HG02943 (cell line): ENCODE measurements around the gene PDE12.
A peak's percentile ranks its signal among the peaks of the same experiment; 100 is the strongest.

Experiments
- ATAC-seq: cut with Tn5 transposase; IDR thresholded peaks from one replicate; pipeline ENCODE4 v1.9.1; 2021; ENCODE audit warnings: mild to moderate bottlenecking, low read depth, moderate library complexity; ENCODE audit not compliant: unreplicated experiment

Gene PDE12, protein sequence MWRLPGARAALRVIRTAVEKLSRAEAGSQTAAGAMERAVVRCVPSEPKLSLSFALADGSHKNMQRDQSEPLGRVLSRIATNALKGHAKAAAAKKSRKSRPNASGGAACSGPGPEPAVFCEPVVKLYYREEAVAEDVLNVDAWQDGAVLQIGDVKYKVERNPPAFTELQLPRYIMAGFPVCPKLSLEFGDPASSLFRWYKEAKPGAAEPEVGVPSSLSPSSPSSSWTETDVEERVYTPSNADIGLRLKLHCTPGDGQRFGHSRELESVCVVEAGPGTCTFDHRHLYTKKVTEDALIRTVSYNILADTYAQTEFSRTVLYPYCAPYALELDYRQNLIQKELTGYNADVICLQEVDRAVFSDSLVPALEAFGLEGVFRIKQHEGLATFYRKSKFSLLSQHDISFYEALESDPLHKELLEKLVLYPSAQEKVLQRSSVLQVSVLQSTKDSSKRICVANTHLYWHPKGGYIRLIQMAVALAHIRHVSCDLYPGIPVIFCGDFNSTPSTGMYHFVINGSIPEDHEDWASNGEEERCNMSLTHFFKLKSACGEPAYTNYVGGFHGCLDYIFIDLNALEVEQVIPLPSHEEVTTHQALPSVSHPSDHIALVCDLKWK

DNA sequence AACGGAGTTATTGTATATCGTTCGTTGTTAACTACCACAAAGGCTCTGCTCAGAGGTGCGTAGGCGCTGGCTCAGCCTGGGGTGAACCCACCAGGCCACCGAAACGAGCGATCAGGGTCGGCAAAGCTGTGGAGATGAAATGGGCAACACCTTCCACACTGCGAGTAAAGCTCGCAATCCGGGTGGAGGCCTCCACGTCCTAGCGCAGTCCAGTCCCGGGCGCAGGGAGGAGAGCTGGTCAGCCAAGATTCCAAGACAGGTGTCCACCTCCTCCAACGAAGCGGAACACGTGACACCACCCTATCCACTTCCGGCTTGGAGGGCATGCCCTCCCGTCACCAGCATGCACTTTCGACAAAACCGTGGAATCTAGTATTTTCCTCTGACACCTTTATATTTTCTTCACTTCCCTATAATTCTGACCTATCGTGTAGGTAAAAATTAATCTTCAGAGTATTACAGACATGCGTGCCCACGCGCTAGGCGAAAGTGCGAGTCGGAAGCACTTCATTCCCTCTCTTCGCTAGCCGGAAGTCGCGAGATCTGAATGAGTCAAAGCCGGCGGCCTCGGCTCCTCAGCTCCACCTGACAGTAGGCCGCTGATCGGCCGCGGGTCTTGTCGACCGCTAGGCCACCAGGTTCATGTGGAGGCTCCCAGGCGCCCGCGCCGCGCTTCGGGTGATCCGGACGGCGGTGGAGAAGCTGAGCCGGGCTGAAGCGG is at the start of gene PDE12:
TSS of gene PDE12 (plus strand) at position 537 of the 721 bp plus-strand sequence. CDS start at position 643, 106 bp downstream.
- ATAC-seq, result peak; percentile 86

DNA sequence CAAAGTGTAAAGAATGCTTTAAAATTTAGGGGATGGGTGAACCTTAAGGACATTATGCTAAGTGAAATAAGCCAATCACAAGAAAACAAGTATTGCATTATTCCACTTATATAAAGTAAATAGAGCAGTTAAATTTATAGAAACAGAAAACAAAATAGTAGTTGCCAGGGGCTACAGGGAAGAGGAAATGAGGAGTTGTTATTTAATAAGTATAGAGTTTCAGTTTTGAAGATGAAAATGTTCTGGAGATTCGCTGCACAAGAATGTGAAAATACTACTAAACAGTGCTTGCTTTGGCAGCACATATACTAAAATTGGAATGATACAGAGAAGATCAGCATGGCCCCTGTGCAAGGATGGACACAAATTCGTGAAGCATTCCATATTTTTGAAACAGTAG is 43.9 kb upstream of the PDE12 start:
- no peak for ATAC-seq

DNA sequence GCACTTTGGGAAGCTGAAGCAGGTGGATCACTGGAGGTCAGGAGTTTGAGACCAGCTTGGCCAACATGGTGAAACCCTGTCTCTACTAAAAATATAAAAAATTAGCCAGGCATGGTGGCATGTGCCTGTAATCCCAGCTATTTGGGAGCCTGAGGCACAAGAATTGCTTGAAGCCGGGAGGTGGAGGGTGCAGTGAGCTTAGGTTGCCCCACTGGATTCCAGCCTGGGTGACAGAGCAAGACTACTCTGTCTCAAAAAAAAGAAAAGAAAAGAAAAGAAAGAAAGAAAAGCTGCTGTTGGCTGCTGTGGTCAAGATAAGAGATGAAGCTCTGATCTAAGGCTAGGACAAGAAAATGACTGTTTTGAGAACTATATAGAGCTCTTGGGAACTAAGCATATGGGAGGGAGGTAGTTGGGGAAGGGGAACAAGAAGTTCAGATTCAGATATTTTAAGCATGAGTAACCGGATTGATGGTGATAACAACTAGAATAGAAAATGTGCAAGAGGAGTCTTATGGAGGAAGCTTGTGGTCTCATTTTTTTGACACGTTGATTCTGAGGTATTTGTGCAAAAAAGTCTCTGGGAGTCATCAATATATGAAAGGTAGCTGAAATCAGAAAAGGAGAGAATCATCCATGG is 37.7 kb upstream of the PDE12 start:
- ATAC-seq, result no peak

DNA sequence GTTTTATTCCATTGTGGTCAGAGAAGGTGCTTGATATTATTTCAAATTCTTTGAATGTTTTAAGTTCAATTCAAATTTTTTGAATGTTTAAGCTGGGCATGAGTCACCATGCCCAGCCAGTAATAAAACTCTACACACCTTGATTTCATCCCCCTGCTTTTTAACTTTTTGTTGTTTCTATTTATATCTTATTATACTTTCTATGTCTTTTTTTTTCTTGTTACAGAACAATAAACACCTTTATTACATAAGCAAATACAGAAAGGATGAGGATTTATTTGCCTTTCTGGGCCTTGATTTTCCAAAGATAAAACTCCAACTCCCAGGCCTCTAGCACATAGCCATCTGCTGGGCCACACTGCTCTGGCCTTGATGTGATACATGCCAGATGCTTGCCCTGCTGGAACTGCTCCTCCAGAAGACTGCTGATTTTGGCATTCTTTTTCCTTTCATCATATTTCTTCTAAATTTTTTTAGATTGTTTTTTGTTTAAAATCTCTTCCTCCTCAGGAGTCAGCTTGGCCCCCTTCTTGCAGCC is 25.9 kb upstream of the PDE12 start:
- no peak for ATAC-seq

DNA sequence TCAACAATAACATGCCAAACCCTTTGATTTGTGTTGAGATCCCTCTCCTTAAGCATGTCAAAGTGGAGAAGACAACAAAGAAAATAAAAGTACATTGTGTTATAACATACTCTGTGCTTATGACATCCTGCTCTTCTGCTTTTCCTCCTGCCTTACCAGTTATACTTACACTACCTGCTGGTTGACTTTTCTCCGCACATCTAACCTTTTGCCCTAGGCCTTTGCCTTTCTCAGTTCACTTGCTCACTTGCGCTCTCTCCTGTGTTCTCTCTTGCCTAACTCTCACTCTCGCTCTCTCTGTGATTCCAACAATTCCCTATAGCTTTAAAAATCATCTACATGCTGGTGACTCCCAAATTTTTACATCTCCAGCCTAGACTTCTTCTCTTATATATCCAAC is 17.6 kb upstream of the PDE12 start:
- no peak for ATAC-seq

DNA sequence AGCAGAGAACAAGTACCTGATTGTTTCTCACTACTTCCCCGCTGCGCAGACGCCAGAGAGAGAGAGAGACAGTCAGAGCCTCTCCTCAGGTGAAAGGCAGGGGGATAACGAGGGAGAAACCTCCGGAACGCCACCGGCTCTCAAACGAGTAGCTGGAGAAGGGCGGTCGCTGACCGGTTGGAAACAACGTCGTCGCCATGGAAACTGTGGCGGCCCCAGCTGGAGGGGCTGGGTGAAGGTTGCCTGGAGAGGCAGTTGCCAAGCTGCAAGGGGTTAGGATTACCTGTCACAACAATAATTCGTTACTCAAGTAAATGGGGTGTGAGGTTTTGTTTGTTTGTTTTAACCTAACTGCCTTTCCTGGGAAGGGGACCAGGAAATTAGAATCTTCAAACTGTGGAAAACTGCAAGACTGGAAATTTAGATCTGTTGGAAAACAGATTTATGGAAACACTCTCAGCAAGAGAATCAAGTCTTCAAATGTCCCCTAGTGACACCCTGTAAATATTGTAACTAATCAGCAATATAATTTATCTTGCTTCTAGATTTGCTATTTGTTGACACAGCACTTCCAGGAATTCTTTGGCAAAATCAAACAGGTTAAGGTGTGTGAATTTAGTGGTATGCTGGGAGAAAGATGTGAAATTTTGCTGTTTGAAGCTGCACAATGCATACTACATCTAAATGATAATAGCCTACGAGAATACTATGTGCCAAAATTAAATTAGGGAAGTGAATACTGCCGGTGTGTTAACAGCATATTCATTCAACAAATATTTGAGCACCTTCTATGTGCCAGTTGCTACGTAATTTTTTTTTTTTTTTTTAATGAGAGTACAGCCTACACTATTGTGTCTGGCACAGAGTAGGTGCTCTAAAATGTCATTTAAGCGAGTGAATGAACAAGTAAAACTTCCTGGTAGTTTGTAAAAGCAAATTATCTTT is 11.6 kb upstream of the PDE12 start, which contains the start of gene DNAH12:
TSS of gene DNAH12 (minus strand) at position 164 of the 945 bp plus-strand sequence. CDS start 1,474 bp downstream, outside the sequence.
- no peak for ATAC-seq

DNA sequence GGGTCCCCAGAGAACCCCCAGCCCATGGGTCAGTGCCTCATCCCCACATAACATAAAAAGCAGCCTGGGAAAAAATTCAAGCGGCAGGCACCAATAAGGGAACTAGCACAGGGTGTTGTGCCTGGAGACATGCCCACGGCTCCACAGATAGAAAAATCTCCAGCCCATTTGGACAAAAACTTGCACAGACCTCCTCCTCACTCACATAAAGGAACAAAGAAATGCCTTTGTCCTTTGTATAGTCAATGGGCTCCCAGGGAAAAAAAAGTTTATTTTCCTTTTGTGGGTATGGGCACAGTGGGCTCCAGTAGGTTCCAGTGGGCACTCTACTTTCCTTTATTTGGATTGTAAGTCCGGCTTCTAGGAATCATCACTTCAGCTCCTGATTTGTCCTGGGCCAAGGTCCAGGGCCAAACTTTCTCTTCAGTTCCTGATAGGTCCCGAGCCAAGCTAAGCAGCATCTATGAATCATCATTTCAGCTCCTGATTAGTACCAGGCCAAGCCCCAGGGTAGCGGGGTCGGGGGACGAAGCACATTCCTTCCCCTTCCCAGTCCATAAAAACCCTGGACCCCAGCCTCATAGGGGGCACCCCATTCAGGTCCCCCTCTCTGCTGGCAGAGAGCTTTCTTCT is 10.3 kb upstream of the PDE12 start:
- ATAC-seq, result no peak

DNA sequence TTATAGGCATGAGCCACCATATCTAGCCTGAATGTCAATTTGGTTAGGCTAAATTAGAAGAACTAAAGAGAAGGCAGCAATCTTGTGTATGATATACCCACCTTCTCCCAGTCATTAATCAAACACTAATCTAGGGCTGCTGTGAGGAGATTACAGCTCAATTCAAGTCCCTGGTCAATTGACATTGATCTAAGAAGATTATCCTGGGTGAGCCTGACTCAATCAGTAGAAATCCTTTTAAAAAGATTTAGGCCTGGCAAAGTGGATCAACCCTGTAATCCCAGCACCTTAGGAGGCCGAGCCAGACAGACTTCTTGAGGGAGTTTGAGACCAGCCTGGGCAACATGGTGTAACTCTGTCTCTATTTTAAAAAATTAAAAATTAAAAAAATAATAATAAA is 9.5 kb upstream of the PDE12 start:
- no peak for ATAC-seq

DNA sequence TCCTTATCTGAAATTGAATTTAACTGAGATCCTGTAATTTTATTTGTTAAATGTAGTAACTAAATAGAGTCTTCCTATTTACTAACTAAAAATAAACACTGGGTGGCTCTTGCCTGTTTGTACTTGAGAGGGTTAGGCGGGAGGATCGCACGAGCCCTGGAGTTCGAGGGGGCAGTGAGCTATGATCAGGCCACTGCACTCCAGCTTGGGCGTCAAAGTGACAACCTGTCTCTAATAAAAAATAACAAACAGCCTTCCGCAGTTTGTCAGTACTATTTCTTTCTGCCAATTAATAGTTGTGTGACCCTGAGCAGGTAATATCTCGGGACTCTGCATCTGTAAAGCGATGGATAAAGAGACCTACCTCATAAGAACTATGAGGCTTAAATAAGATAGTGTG is 768 bp upstream of the PDE12 start:
- ATAC-seq, result no peak

DNA sequence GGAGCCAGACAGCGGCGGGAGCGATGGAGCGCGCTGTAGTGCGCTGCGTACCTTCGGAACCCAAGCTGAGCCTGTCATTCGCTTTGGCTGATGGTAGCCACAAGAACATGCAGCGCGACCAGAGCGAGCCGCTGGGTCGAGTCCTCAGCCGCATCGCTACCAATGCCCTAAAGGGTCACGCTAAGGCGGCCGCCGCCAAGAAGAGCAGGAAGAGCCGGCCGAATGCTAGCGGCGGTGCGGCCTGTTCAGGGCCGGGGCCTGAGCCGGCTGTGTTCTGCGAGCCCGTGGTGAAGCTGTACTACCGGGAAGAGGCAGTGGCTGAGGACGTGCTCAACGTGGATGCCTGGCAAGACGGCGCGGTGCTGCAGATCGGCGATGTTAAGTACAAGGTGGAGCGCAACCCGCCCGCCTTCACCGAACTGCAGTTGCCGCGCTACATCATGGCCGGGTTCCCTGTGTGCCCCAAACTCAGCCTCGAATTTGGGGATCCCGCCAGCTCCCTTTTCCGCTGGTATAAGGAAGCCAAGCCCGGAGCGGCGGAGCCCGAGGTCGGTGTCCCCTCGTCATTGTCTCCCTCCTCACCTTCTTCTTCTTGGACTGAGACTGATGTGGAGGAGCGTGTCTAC is 498 bp downstream of the PDE12 start:
- peak; percentile 40 for ATAC-seq

DNA sequence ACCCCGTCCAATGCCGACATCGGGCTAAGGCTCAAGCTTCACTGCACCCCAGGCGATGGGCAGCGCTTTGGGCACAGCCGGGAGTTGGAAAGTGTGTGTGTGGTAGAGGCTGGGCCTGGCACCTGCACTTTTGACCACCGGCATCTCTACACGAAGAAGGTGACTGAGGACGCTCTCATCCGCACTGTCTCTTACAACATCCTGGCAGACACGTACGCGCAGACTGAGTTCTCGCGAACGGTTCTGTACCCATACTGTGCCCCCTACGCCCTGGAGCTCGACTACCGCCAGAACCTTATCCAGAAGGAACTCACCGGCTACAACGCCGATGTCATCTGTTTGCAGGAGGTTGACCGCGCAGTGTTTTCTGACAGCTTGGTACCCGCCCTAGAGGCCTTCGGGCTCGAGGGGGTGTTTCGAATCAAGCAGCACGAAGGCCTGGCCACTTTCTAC is 1.0 kb downstream of the PDE12 start:
- peak; percentile 15 for ATAC-seq

DNA sequence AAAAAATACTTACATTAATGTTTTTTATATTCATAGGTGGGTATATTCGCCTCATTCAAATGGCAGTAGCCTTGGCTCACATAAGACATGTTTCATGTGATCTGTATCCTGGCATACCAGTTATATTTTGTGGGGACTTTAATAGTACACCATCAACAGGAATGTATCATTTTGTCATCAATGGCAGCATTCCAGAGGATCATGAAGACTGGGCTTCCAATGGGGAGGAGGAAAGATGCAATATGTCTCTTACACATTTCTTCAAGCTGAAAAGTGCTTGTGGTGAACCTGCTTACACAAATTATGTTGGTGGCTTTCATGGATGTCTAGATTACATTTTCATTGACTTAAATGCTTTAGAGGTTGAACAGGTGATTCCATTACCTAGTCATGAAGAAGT is 3.5 kb downstream of the PDE12 start:
- no peak for ATAC-seq

DNA sequence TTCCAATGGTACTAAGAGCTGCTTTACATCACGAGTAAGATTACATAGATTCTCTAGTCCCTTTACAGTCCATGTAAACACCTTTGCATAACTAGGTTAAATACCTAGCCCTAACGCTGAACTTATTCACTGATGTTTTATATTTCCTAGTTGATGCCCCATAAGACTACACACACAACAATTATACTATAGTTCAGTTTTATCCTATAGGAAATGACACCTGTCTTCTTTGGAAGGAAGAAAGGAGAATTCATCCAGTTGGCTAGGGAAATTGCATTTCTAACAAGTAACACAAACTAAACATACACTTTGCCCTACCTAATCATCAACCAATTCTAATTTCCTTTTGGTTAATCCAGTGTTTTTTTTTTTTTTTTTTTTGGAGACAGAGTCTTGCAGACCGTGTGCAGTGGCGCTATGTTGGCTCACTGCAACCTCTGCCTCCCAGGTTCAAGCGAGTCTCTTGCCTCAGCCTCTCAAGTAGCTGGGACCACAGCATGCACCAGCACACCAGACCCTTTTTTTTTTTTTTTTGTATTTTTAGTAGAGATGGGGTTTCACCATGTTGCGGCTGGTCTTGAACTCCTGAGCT is 13.9 kb downstream of the PDE12 start:
- no peak for ATAC-seq

DNA sequence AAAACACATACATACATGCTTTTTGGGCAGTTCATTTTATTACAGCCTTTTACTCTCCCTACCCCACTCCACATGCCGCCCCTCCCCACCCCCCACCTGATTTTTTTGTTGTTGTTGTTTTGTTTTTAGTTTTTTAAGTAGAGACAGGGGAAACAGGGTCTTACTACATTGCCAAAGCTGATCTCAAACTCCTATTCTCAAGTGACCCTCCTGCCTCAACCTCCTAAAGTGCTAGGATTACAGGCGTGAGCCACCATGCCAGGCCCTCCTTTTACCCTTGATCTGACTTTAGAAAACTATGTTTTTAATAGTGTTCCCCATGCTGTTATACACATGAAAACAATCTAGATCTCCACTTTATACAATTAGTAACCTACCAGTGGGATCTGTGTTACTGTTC is 14.8 kb downstream of the PDE12 start:
- ATAC-seq, result no peak

DNA sequence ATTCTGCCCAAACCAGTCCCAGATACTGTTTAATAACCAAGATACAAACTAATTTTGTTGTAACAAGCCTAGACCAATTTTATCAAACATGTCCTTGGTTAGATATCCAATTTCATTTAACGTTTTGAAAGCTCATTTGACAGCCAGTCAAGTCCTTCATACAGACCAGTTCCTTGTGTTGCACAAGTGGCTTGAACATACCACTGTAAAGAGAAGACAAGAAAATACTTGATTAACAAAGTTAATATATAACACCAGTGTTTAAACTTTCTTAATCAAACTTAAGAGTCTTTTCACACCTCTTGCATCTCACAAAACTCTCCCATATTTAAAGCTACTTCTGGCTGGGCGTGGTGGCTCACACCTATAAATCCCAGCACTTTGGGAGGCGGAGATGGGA is 16.0 kb downstream of the PDE12 start:
- no peak for ATAC-seq

DNA sequence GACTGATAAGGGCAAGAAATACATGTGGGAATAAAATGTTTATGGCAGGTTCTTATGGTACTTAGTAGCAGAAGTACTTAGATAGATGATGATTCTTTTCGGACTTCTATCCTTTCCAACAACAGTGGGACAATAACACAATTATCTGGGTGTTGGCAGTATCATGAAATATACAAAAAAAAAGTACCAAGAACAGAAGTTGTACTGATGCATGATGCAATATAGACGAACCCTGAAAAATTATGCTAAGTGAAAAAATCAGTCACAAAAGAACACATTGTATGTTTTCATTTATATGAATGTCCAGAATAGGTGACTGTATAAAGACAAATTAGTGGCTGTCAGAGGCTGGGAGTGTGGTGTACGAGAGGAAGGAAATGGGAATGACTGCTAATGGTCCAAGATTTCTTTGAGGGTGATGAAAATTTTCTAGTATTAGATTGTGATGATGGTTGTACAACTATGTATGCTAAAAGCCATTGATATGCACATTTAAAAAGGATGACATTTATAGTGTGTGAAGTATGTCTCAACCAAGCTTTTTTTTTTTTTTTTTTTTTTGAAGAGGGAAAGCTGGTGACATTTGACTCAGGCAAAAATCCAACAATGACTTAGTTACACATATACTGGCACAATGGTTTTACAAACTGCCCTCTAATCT is 20.0 kb downstream of the PDE12 start:
- ATAC-seq, result no peak

DNA sequence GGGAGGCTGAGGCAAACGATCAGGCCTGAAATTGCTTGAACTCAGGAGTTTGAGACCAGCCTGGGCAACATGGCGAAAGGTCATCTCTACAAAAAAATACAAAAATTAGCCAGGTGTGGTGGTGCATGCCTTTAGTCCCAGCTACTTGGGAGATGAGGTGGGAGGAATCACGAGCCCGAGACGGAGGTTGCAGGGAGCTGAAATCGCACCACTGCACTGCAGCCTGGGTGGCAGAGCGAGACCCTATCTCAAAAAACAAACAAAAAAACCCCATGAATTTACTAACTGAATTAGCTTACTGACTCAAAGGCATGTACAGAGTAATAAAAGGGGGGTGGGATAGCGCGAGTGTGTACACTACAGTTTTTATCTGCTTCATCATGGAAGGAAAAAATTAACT is 21.7 kb downstream of the PDE12 start:
- no peak for ATAC-seq
